Measurements from ENCODE around the gene BTN3A1.

The BTN3A1 gene

GRCh38 chr6:26380256-26380655, 21.8 kb upstream of the BTN3A1 start:
- no peak for DNase-seq

DNA sequence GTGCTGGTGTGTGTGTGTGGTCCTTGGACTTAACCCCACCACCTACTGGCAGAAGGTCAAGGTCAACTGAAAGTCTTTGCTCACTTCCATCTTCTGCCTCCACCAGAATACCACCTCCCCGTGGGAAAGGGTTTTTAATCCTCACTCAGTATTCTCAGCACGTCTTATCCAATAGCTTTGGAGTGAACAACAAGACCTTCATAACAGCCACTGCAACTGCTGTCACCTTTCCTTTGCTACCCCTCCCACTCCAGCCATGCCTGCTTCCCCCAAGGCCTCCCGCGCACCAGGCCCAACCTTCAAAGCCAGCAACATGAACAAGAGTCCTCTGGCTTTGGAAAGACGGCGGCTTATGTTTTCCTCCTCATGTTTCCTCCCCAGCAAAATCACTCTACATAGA, 20.0 kb upstream of the BTN3A1 start:
- DNase-seq, result no peak

- DNase-seq, result no peak
Observed at GRCh38 chr6:26383624-26384417, 18.3 kb upstream of the BTN3A1 start.

DNA sequence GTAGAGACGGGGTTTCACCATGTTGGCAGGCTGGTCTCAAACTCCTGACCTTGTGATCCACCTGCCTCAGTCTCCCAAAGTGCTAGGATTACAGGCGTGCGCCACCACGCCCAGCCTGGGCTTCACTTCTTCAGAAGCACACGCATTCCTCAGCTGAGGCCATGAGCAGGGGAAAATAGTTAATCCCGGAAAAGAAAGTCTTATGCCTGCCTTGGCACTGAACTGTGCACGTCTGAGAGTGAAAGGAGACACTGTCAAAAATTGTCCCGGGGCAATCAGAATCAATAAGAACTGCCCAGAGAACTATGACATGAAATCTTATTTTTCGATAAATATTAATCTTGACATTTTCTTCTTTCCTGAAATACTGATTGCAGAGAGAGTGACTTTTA, 16.3 kb upstream of the BTN3A1 start:
- DNase-seq, result no peak

DNA sequence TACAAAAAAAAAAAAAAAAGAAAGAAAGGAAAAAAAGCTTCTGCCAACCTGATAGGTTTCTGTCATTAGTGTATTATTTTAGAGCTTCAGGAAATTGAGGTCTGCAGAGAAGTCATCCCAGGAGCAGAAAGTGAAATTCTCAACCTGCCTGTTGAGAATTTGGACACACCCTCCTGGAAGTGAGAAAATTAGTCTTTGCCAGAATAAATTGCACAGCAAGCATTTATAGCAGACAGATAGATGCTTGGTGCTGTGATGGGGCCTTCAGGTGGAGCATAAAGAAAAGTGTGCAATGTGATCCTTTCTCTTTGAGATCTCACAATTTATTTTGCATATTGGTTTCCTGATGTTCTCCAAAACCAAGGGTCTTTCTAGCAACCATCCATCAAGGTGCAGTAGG, 14.5 kb upstream of the BTN3A1 start:
- DNase-seq, result no peak

GRCh38 chr6:26388014-26388413, 14.1 kb upstream of the BTN3A1 start:
- no peak for DNase-seq

DNA sequence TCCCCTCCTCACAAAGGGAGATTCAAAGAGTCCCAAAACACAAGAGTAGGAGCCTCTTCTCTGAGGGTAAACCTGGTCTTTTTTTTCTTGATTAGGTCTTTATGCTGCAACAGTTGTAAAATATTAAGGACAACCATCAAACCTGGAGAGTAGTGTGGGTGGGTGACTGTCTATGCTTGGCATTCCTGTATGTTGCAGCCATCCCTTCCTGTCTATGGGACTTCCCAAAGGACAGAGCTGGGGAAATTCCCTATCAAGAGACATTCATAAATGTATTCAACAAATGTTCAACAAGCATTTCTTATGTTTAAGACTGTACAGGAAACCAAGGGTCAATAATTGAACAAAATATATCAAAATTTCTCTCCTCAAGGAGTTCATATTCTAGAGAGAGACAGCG, 13.6 kb upstream of the BTN3A1 start:
- no peak for DNase-seq

DNA sequence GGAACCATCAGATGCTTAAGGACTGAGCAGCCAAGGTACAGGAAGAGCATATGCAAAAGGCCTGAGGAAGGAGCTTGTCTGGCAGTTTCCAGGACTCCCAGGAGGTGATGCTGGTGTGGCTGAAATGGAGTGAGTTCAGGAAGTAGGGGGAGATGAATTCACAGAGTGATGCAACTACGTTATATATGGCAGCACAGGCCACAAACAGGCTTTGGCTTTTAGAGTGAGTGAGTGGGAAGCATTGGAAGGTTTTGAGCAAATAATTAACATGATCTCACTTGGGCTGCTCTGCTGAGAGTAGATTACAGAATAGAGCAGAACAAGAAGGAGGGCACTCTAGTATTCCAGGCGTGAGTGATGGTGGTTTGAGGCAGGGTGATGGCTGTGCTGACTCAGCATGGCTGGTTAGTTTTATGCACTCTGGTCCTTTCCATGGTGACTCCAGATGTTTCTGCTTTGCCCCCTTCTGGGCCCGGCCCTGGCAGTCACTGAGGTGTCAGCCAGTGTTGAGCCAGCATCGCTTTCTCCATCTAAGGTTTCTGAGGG, 12.7 kb upstream of the BTN3A1 start:
- no peak for DNase-seq

GRCh38 chr6:26390531-26390930, 11.5 kb upstream of the BTN3A1 start:
- DNase-seq, result no peak

GRCh38 chr6:26392932-26393636, 9.0 kb upstream of the BTN3A1 start:
- no peak for DNase-seq

DNA sequence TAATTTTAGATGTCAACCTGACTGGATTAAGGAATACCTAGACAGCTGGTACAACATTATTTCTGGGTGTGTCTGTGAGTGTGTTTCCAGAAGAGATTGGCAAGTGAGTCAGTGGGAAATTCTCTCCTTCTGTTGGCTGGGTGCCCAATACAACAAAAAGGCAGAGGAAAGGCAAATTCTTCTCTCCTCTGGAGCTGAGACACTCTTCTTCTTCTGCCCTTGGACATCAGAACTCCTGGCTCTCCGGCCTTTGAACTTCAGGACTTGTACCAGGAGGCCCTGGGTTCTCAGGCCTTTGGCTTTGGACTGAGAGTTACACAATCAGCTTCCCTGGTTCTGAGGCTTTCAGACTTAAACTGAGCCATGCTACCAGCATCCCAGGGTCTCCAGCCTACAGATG, 7.8 kb upstream of the BTN3A1 start:
- no peak for DNase-seq

- no peak for DNase-seq
Observed at GRCh38 chr6:26398555-26398954, 3.5 kb upstream of the BTN3A1 start.

- no peak for DNase-seq
Observed at GRCh38 chr6:26400626-26401025, 1.4 kb upstream of the BTN3A1 start.

DNA sequence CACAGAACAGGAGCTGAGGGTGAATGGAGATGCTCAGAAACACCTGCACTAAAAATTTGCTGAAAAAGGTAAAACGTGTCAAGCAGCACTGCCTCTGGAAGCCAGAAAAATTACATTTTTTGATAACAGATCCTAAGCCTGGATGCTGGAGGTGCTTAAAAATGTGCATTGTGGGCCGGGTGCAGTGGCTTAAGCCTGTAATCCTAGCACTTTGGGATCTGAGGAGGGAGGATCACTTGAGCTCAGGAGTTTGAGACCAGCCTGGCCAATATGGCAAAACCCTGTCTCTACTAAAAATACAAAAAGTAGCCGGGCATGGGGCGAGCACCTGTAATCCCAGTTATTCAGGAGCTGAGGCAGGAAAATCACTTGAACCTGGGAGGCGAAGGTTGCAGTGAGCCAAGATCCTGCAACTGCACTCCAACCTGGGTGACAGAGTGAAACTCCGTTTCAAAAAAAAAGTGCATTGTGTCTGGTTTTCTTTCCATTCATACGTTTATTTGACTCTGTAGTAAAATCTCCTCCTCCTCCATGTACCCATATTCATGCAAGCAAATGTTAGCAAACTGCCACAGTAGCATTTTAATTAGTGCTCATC, 587 bp upstream of the BTN3A1 start:
- DNase-seq, result no peak

- DNase-seq, result no peak
Observed at GRCh38 chr6:26403893-26404292, 1.8 kb downstream of the BTN3A1 start.

DNA sequence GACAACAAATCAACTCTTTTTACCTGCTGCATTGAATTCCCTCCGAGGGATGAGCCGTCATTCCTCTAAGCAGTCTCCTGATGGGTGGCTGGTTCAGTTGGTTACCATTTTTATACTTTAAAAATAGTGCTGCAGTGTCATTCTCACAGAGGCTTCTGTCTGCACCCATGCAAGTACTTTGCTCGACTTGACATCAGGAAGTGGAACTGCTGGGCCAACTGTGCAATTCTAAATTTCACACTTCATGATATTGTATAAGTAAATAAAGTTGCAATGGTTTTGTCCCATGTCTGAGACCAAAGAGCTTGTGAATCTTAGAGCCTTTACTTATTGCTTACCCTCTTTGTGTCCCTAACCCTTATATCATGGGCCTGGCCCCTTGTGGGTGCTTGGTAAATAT, 2.5 kb downstream of the BTN3A1 start:
- no peak for DNase-seq

DNA sequence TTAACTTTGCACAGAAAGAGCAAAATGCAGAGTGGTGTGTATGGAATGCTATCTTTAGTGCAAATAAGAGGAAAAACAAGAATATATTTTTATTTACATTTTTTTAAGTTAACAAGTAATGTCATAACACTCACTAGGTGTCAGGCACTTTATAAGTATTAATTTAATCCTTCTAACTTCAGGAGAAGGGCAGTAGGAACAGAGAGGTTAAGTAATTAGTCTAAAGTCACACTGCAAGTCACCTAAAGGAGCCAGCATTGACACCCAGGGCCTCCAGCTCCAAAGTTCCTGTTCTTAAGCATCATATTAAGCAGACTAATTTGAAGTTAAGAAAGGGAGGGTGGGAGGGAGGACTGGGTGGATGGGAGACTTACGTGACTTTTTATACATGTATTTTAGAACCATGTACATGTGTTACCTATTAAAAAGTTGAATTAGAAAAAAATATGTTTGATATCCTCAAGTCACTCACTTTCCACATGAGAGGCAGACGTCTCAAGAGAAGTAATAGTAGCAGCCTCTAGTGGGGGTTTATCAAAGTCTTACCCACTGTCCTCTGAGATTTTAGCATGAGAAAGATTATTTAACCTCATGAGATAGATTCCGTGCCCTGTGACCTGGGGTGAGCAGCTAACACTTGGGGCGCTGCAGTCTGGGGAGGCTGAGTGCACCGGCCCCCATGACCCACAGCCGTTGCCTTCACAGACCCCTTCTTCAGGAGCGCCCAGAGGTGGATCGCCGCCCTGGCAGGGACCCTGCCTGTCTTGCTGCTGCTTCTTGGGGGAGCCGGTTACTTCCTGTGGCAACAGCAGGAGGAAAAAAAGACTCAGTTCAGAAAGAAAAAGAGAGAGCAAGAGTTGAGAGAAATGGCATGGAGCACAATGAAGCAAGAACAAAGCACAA, 7.0 kb downstream of the BTN3A1 start:
- no peak for DNase-seq

- DNase-seq, result no peak
Observed at GRCh38 chr6:26411751-26412150, 9.7 kb downstream of the BTN3A1 start.

DNA sequence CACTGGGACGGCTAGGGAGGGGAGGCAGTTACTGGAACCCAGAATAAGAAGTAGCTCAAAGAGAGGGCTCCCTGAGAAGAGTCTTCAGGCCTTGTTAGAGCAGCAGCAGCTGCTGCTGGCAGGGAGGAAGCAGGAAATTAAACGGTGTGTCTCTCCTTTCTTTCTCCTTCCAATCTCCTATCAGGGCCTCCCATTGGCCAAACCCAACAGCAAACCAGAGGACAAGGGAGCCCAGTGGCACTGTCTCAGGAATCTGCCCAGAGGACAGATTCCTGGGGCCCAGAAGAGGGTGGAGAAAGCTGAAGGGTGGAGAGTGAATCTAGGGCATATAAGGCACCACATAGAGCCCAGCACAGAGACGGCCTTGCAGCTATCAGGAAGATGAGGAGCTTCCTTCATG, 10.2 kb downstream of the BTN3A1 start:
- DNase-seq, result no peak

- DNase-seq, result no peak
Observed at GRCh38 chr6:26412954-26413353, 10.9 kb downstream of the BTN3A1 start.

DNA sequence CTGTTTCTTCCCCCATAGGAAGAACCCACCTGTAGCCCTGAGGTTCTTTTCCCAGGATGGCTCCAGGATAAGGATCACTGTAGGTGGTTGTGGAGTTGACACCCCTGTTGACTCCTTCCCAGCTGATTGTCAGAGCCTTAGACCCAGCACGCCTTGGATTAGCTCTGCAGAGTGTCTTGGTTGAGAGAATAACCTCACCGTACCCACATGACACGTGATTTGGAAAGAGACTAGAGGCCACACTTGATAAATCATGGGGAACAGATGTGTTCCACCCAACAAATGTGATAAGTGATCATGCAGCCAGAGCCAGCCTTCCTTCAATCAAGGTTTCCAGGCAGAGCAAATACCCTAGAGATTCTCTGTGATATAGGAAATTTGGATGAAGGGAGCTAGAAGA, 12.2 kb downstream of the BTN3A1 start:
- no peak for DNase-seq

- no peak for DNase-seq
Observed at GRCh38 chr6:26415036-26415614, 13.1 kb downstream of the BTN3A1 start.

DNA sequence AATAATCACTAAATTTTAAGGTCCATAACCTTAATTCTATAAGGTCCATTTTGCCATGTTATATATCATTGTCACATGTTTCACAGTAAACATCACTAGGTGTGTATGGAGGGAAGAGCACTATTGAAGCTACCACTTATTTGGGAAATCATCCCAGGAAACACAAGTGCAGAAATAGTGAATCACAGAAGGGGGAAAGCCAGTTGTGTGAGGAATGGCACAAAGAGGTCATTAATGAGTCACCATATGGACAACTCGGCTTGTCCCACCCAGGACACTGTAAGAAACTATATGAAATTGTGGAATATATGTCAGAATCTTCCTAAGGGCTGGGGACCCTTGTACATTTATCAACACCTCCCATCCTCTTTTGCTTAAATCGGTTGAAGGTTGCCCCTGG, 13.7 kb downstream of the BTN3A1 start:
- no peak for DNase-seq
